Left lung (tissue), 10 donors: ENCODE data around the gene THUMPD3. TPM values are rescaled to one million over a fixed set of nuclear protein-coding genes. Genes with fewer than 3 reads are reported as not detected.

Source experiments
- ATAC-seq: fragments of 200-7000 bp; cut with Tn5 transposase; one replicate; pipeline ENCODE4 v1.9.1; 2020; ENCODE audit warnings: moderate library complexity
- DNase-seq, 4 donors: peaks; one replicate each; pipeline ENCODE4 v3.0.0-alpha.2; 2013 to 2020
- H3K27ac ChIP-seq, 2 donors: fragments of 200-600 bp; sonication (generic) in 1 of 2; one replicate each; pipeline versions ENCODE4 v1.5.0 to v1.8.0; 2020 to 2021
- H3K27me3 ChIP-seq, 2 donors: fragments of 200-600 bp; sonication (generic) in 1 of 2; one replicate each; pipeline versions ENCODE4 v1.5.0 to v1.8.0; 2020 to 2021
- H3K36me3 ChIP-seq, 2 donors: fragments of 200-600 bp; sonication (generic) in 1 of 2; one replicate each; pipeline versions ENCODE4 v1.5.0 to v1.8.0; 2020 to 2021
- H3K4me1 ChIP-seq, 2 donors: fragments of 200-600 bp; one replicate each; pipeline ENCODE4 v1.8.0; 2021
- H3K4me3 ChIP-seq, 2 donors: fragments of 200-600 bp; sonication (generic) in 1 of 2; one replicate each; pipeline versions ENCODE4 v1.5.0 to v1.8.0; 2020 to 2021; ENCODE audit warnings: mild to moderate bottlenecking in 1 of 2
- H3K9me3 ChIP-seq, 2 donors: fragments of 200-600 bp; sonication (generic) in 1 of 2; one replicate each; pipeline versions ENCODE4 v1.5.0 to v1.8.0; 2020 to 2021
- CTCF ChIP-seq, 2 donors: fragments of 200-600 bp; sonication (generic) in 1 of 2; IDR thresholded peaks; one replicate each; pipeline versions ENCODE4 v1.5.0 to v1.8.0; 2021; ENCODE audit warnings: antibody characterized with exemption in 2 of 2
- intact Hi-C, 2 donors: fragments of 100-400 bp; cut with DNase I; formaldehyde crosslinking; loops; one replicate each; pipeline versions ENCODE4 v1.11.2 to v1.14.2; 2022
- polyA plus RNA-seq, 6 donors: library from polyadenylated mRNA; unstranded; fragments of 120-200 nt; gene quantifications; one replicate each; pipeline ENCODE4 v1.2.1, GENCODE V29; 2013; ENCODE audit not compliant: insufficient read length in 6 of 6
- total RNA-seq, 2 donors: library from RNA; stranded (reverse); fragmentation: NEBNext Ultra II Directional; extraction: Animal tissue kit (Norgen Biotek cat#: 25700); gene quantifications; one replicate each; pipeline ENCODE4 v1.2.1, GENCODE V29; 2021
- donor health status: DM: no; HTN: yes; CAD: no.
- donor health status: DM: no; HTN: no; CAD: no.

The THUMPD3 gene
- total and polyA plus RNA-seq, 8 donors = 32.2 to 65.0 (median 48.1) TPM

GRCh38 chr3:9399337-9399703 is 36.5 kb downstream of the THUMPD3 start:
- Histone ChIP-seq H3K4me1 (peaks cover 51 to 75% of the 10 kb centered on the region in 2 donors), H3K4me3 (peak overlapping the region; percentile 79 to 85), H3K27me3 (no peaks in the 10 kb centered on the region), H3K27ac (peak overlapping the region; percentile 95 to 98), H3K9me3 (no peaks in the 10 kb centered on the region), H3K36me3 (peaks cover 0 to 10% of the 10 kb centered on the region in 2 donors)
- intact Hi-C loops = loop anchor here in 1 of 2 donors (10.0 kb wide), 1 partner anchor 45 kb away; no protein-coding TSS in a partner anchor
- TF ChIP-seq CTCF (IDR thresholded peaks at IDR 0.05) = no peak
- no peak for DNase-seq
- ATAC-seq = no peak

- H3K4me3 ChIP-seq = peak overlapping the region; percentile 79 to 85
- no peak for TF ChIP-seq CTCF (IDR thresholded peaks at IDR 0.05)
- ATAC-seq (peak; percentile 4), DNase-seq (peak; percentile 58 to 96 (median 80))
- H3K4me1 ChIP-seq = peaks cover 51 to 75% of the 10 kb centered on the region in 2 donors
- peaks cover 0 to 7% of the 10 kb centered on the region in 2 donors for H3K36me3 ChIP-seq
- peak overlapping the region; percentile 95 to 98 for H3K27ac ChIP-seq
- no peaks in the 10 kb centered on the region for H3K9me3 ChIP-seq
- no peaks in the 10 kb centered on the region for H3K27me3 ChIP-seq
- intact Hi-C loops = loop anchor here in 1 of 2 donors (10.0 kb wide), 1 partner anchor 45 kb away; no protein-coding TSS in a partner anchor
Observed at GRCh38 chr3:9399746-9400145, 36.9 kb downstream of the THUMPD3 start.

- Histone ChIP-seq H3K4me3 (no peak overlapping the region), H3K27ac (peak overlapping the region; percentile 95 to 98), H3K36me3 (no peaks in the 10 kb centered on the region), H3K4me1 (peaks cover 51 to 75% of the 10 kb centered on the region in 2 donors), H3K27me3 (no peaks in the 10 kb centered on the region), H3K9me3 (no peaks in the 10 kb centered on the region)
- DNase-seq (no peak), ATAC-seq (no peak)
- intact Hi-C loops = no loop called here
- no peak for TF ChIP-seq CTCF (IDR thresholded peaks at IDR 0.05)
Observed at GRCh38 chr3:9400616-9401015, 37.8 kb downstream of the THUMPD3 start.

- H3K4me3 ChIP-seq = no peak overlapping the region
- H3K4me1 ChIP-seq = peaks cover 51 to 82% of the 10 kb centered on the region in 2 donors
- no peak for TF ChIP-seq CTCF (IDR thresholded peaks at IDR 0.05)
- H3K9me3 ChIP-seq = no peaks in the 10 kb centered on the region
- intact Hi-C loops = no loop called here
- H3K27ac ChIP-seq = peak overlapping the region; percentile 13 to 14
- no peak for ATAC-seq
- H3K27me3 ChIP-seq = no peaks in the 10 kb centered on the region
- H3K36me3 ChIP-seq = no peaks in the 10 kb centered on the region
- no peak for DNase-seq
Observed at GRCh38 chr3:9401986-9402385, 39.1 kb downstream of the THUMPD3 start.

GRCh38 chr3:9402410-9403228 is 39.8 kb downstream of the THUMPD3 start:
- Histone ChIP-seq H3K27me3 (no peaks in the 10 kb centered on the region), H3K9me3 (no peaks in the 10 kb centered on the region), H3K4me1 (peaks cover 51 to 88% of the 10 kb centered on the region in 2 donors), H3K4me3 (no peak overlapping the region), H3K36me3 (no peaks in the 10 kb centered on the region), H3K27ac (peak overlapping the region in 1 of 2 donors; percentile 14)
- intact Hi-C loops = no loop called here
- TF ChIP-seq CTCF (IDR thresholded peaks at IDR 0.05) = no peak
- no peak for ATAC-seq
- DNase-seq = peak in 2 of 4 donors; percentile 37 to 48
